ENCODE data around the gene OSBPL1A.

DNA sequence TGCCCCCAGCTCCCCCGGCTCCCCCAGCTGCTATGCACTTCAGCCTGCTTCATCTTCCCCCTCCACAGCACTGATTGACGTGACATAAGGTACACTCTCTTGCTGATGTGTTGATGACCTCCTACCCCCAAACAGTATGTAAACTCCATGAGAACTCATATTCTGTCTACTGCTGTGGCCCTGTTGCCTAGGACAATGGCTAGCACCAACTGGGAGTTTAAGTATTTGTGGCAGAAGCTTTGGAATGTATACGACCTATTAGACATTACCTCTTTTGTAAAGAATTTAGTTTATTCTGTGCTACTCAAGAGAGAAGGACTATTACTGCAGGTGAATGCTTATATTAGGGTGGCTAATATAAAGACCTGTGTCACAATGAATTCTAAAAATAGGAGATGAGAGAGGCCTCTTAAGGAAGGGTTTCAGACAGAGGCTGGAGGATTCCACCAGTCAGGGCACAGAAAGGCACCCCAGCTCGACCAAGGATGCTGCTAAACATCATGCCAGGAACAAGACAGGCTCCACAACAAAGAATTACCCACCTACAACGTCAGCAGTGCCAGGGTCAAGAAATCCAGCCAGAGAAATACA lies 198.2 kb downstream of the OSBPL1A start:
- TF ChIP-seq, protein P1, sequence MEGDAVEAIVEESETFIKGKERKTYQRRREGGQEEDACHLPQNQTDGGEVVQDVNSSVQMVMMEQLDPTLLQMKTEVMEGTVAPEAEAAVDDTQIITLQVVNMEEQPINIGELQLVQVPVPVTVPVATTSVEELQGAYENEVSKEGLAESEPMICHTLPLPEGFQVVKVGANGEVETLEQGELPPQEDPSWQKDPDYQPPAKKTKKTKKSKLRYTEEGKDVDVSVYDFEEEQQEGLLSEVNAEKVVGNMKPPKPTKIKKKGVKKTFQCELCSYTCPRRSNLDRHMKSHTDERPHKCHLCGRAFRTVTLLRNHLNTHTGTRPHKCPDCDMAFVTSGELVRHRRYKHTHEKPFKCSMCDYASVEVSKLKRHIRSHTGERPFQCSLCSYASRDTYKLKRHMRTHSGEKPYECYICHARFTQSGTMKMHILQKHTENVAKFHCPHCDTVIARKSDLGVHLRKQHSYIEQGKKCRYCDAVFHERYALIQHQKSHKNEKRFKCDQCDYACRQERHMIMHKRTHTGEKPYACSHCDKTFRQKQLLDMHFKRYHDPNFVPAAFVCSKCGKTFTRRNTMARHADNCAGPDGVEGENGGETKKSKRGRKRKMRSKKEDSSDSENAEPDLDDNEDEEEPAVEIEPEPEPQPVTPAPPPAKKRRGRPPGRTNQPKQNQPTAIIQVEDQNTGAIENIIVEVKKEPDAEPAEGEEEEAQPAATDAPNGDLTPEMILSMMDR (IDR thresholded peaks at IDR 0.05; ENCODE audit: insufficient read depth, low read length, poor library complexity, severe bottlenecking), result no peak
- no peak for TF ChIP-seq EZH2phosphoT487 (conservative IDR thresholded peaks at IDR 0.05; ENCODE audit: low read length)

Data from SU-DHL-6 (cell line).